ENCODE measurements around the gene NEURL4. TPM values are rescaled to one million over a fixed set of nuclear protein-coding genes. Genes with fewer than 3 reads are reported as not detected.
A peak's percentile ranks its signal among the peaks of the same experiment; 100 is the strongest.

The NEURL4 gene
- total RNA-seq, 4 donors from 2014 or later, result 27.8 to 109 (median 35.0) TPM

DNA sequence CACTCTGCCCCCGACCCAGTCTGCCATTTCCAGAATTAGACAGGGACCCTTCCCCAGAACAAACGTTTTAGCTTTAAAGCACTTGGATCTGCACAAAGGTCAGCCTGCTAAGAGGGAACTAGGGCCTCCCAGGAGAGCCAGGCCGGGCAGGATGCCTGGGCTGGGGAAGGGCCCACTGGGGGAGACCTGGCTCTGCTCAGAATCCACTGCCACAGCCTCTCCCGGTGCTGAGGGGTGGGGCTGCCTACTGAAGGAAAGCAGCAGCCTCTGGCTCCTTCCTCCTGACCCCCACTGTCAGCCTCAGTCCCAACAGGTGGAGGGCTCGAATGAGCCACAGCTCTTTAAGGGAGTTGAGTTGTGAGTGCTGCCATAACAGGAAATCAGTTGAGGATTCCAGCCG is 36.4 kb downstream of the NEURL4 start:
- H3K27ac ChIP-seq, result peak overlapping the region in 3 of 4 donors; percentile 88 to 91 (median 90)
- in situ Hi-C loops (cut with MboI; ENCODE audit: low pct_ligation_motif_present in 1 of 4, low pct_unique_long_range_greater_than_20kb in 1 of 4, low sequenced_read_pairs in 3 of 4), result loop anchor here in 2 of 4 donors (25.0 kb wide), 1 partner anchor 255 kb away; the partner anchor contains the start of genes SLC16A11 (in 2 of the 2) and SLC16A13 (in 2 of the 2)
- WGBS, 2 donors (ENCODE audit: low coverage in 1 of 2), result 27% methylated on average over 6 of the region's 6 CpGs; no CpG with 5 or more reads in 1 of the 2 donors

DNA sequence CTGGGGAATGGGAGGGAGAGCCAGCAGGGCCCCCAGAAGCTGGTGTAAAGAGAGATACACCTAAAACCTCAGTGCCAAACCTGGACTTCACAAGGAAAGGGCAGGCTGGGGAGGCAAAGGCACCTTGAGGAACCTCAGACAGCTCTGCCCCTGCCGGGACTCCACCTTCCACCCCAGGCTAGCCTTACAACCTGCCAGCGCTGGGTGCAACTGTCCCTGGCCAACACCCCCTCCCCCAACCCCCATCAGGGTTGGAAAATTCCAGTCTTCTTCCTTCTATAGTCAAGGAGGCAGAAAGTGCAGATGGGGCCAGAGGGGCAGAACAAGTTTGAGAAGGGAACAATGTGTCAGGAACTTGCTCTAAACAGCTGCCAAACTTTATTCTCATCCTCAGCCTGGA is 36.9 kb downstream of the NEURL4 start:
- Histone ChIP-seq H3K4me3 (no peak overlapping the region), H3K27me3 (peaks cover 25% of the 10 kb centered on the region), H3K27ac (peak overlapping the region in 3 of 4 donors; percentile 88 to 91 (median 90)), H3K9me3 (no peaks in the 10 kb centered on the region), H3K4me1 (peaks cover 26 to 56% (median 47%) of the 10 kb centered on the region in 4 donors), H3K36me3 (no peaks in the 10 kb centered on the region)
- 63% methylated on average over 2 of the region's 2 CpGs; no CpG with 5 or more reads in 1 of the 2 donors for WGBS, 2 donors (ENCODE audit: low coverage in 1 of 2)
- DNase-seq, result no peak
- TF ChIP-seq POLR2AphosphoS5 (IDR thresholded peaks at IDR 0.05) (no peak), POLR2A (IDR thresholded peaks at IDR 0.05) (no peak), EP300 (IDR thresholded peaks at IDR 0.05; ENCODE audit: low read depth) (no peak)
- TF ChIP-seq, protein P1, sequence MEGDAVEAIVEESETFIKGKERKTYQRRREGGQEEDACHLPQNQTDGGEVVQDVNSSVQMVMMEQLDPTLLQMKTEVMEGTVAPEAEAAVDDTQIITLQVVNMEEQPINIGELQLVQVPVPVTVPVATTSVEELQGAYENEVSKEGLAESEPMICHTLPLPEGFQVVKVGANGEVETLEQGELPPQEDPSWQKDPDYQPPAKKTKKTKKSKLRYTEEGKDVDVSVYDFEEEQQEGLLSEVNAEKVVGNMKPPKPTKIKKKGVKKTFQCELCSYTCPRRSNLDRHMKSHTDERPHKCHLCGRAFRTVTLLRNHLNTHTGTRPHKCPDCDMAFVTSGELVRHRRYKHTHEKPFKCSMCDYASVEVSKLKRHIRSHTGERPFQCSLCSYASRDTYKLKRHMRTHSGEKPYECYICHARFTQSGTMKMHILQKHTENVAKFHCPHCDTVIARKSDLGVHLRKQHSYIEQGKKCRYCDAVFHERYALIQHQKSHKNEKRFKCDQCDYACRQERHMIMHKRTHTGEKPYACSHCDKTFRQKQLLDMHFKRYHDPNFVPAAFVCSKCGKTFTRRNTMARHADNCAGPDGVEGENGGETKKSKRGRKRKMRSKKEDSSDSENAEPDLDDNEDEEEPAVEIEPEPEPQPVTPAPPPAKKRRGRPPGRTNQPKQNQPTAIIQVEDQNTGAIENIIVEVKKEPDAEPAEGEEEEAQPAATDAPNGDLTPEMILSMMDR (IDR thresholded peaks at IDR 0.05), result no peak
- intact Hi-C loops (cut with DNase I; ENCODE audit: low total_unique reads), result no loop called here
- in situ Hi-C loops (cut with MboI; ENCODE audit: low pct_ligation_motif_present in 1 of 4, low pct_unique_long_range_greater_than_20kb in 1 of 4, low sequenced_read_pairs in 3 of 4), result loop anchor here in 2 of 4 donors (25.0 kb wide), 1 partner anchor 255 kb away; the partner anchor contains the start of genes SLC16A11 (in 2 of the 2) and SLC16A13 (in 2 of the 2)

More for the DNA sequence above, 36.4 kb downstream of the NEURL4 start:
- intact Hi-C loops (cut with DNase I; ENCODE audit: low total_unique reads), result no loop called here
- Histone ChIP-seq H3K4me1 (peaks cover 26 to 56% (median 47%) of the 10 kb centered on the region in 4 donors), H3K36me3 (no peaks in the 10 kb centered on the region), H3K27me3 (peaks cover 25% of the 10 kb centered on the region), H3K9me3 (no peaks in the 10 kb centered on the region), H3K4me3 (no peak overlapping the region)
- DNase-seq, result no peak
- TF ChIP-seq POLR2AphosphoS5 (IDR thresholded peaks at IDR 0.05) (no peak), EP300 (IDR thresholded peaks at IDR 0.05; ENCODE audit: low read depth) (no peak), POLR2A (IDR thresholded peaks at IDR 0.05) (no peak)
- TF ChIP-seq, protein P1 (IDR thresholded peaks at IDR 0.05), result no peak

DNA sequence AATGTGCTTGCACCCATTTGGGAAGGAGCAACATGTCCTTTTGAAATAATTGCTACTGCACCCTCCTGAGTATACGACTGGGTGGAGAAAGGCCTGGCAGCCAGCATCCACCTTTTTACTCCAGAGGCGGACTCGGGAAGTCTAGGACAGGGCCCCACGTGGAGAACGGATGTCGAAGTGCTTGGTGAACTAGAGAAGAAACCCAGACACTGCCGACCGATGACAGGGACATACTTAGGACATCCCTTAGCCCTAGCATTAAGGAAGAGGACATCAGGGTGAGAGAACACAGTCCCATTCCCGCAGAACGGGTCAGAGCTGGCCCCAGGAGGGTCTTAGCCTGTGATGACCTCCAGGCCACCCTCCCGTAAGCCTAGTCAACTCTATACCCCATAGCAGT is 38.5 kb downstream of the NEURL4 start:
- intact Hi-C loops (cut with DNase I; ENCODE audit: low total_unique reads), result no loop called here

DNA sequence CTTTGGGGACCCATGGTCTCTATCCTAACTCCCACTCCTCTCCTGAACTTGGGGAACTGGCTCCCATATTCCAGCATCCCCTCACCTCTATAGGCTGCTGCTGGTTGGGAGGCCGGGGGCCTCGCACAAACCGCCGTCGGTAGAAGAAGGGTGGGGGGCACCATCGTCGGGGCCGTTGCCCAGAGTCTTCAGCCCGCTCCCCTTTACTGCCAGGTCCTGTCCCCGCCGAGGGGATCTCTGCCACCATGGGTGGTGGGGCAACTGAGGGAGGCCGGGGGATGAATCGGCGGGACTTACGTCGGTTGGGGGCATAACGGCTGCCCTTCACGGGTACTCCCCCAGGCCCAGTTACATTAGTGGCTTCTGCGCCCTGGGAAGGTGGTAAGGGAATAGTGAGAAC is 39.0 kb downstream of the NEURL4 start:
- DNase-seq, result no peak
- intact Hi-C loops (cut with DNase I; ENCODE audit: low total_unique reads) (no loop called here), in situ Hi-C loops (cut with MboI; ENCODE audit: low pct_ligation_motif_present in 1 of 4, low pct_unique_long_range_greater_than_20kb in 1 of 4, low sequenced_read_pairs in 3 of 4) (loop anchor here in 2 of 4 donors (25.0 kb wide), 1 partner anchor 253 kb away; the partner anchor contains the start of genes SLC16A11 (in 2 of the 2) and SLC16A13 (in 2 of the 2))
- Histone ChIP-seq H3K27ac (no peak overlapping the region), H3K4me3 (no peak overlapping the region), H3K4me1 (peaks cover 13 to 38% (median 30%) of the 10 kb centered on the region in 4 donors), H3K36me3 (no peaks in the 10 kb centered on the region), H3K9me3 (no peaks in the 10 kb centered on the region), H3K27me3 (peaks cover 21% of the 10 kb centered on the region)
- TF ChIP-seq POLR2AphosphoS5 (IDR thresholded peaks at IDR 0.05) (no peak), EP300 (IDR thresholded peaks at IDR 0.05; ENCODE audit: low read depth) (no peak), POLR2A (IDR thresholded peaks at IDR 0.05) (no peak)
- TF ChIP-seq, protein P1 (IDR thresholded peaks at IDR 0.05), result no peak
- 90 to 93% methylated on average over 3 to 19 of the region's 19 CpGs for WGBS, 2 donors (ENCODE audit: low coverage in 1 of 2)

More for the DNA sequence above, 38.5 kb downstream of the NEURL4 start:
- Histone ChIP-seq H3K27me3 (peaks cover 25% of the 10 kb centered on the region), H3K4me3 (no peak overlapping the region), H3K27ac (no peak overlapping the region), H3K9me3 (no peaks in the 10 kb centered on the region), H3K4me1 (peaks cover 15 to 43% (median 35%) of the 10 kb centered on the region in 4 donors), H3K36me3 (no peaks in the 10 kb centered on the region)
- no peak for TF ChIP-seq EP300 (IDR thresholded peaks at IDR 0.05; ENCODE audit: low read depth)
- TF ChIP-seq POLR2A (IDR thresholded peaks at IDR 0.05), result no peak
- TF ChIP-seq, protein P1 (IDR thresholded peaks at IDR 0.05), result no peak
- TF ChIP-seq POLR2AphosphoS5 (IDR thresholded peaks at IDR 0.05), result no peak
- in situ Hi-C loops (cut with MboI; ENCODE audit: low pct_ligation_motif_present in 1 of 4, low pct_unique_long_range_greater_than_20kb in 1 of 4, low sequenced_read_pairs in 3 of 4), result loop anchor here in 2 of 4 donors (25.0 kb wide), 1 partner anchor 253 kb away; the partner anchor contains the start of genes SLC16A11 (in 2 of the 2) and SLC16A13 (in 2 of the 2)
- no peak for DNase-seq
- WGBS, 2 donors (ENCODE audit: low coverage in 1 of 2), result 76% methylated on average over 11 of the region's 11 CpGs; no CpG with 5 or more reads in 1 of the 2 donors
